DND-41 (cell line): ENCODE results near the gene FYB1.

Source experiments
- ATAC-seq: fragments of 200-7000 bp; cut with Tn5 transposase; 3 replicates; pipeline ENCODE4 v1.9.1; 2021; ENCODE audit warnings: low read depth; ENCODE audit not compliant: insufficient read depth
- DNase-seq: peaks from one replicate; pipeline ENCODE4 v3.0.0-alpha.2; 2020
- H2AFZ ChIP-seq: 2 replicates; pipeline ENCODE4 v1.6.0; 2012; ENCODE audit warnings: low read depth, low read length
- H3K27ac ChIP-seq: 2 replicates; pipeline ENCODE4 v1.5.1; 2012; ENCODE audit warnings: low read length, inconsistent platforms
- H3K27me3 ChIP-seq: fragments of 200-600 bp; sonication (generic); 2 replicates; pipeline ENCODE4 v1.6.0; 2012; ENCODE audit warnings: low read length, mild to moderate bottlenecking, inconsistent platforms; ENCODE audit not compliant: insufficient read depth, poor library complexity
- H3K36me3 ChIP-seq: 2 replicates; pipeline ENCODE4 v1.5.1; 2012; ENCODE audit warnings: low read length, inconsistent platforms; ENCODE audit not compliant: insufficient read depth
- H3K4me1 ChIP-seq: 2 replicates; pipeline ENCODE4 v1.5.1; 2012; ENCODE audit warnings: mild to moderate bottlenecking, low read length; ENCODE audit not compliant: insufficient read depth
- H3K4me2 ChIP-seq: 2 replicates; pipeline ENCODE4 v1.6.0; 2012; ENCODE audit warnings: mild to moderate bottlenecking, moderate library complexity, low read length, inconsistent platforms; ENCODE audit not compliant: insufficient read depth
- H3K4me3 ChIP-seq, 2 experiments: fragments of 200-600 bp in 1 of 2; shearing (Covaris generic) in 1 of 2; 2 replicates each; pipeline ENCODE4 v1.5.1; 2012 to 2016; ENCODE audit warnings: inconsistent platforms in 2 of 2, low read length in 2 of 2, mild to moderate bottlenecking in 2 of 2, low read depth in 1 of 2, moderate library complexity in 1 of 2
- H3K79me2 ChIP-seq: 2 replicates; pipeline ENCODE4 v1.6.0; 2012; ENCODE audit warnings: low read length, inconsistent platforms; ENCODE audit not compliant: insufficient read depth
- H3K9ac ChIP-seq: 2 replicates; pipeline ENCODE4 v1.6.0; 2012; ENCODE audit warnings: low read depth, mild to moderate bottlenecking, inconsistent platforms, low read length, moderate library complexity
- H3K9me3 ChIP-seq: 2 replicates; pipeline ENCODE4 v1.5.1; 2012; ENCODE audit warnings: low read length, moderate library complexity, mild to moderate bottlenecking, inconsistent platforms; ENCODE audit not compliant: insufficient read depth, severe bottlenecking
- H4K20me1 ChIP-seq: 2 replicates; pipeline ENCODE4 v1.6.0; 2012; ENCODE audit warnings: low read length; ENCODE audit not compliant: insufficient read depth
- EZH2 ChIP-seq: IDR thresholded peaks from 3 replicates; pipeline ENCODE4 v1.6.1; 2012; ENCODE audit warnings: borderline replicate concordance, low read depth, mild to moderate bottlenecking, moderate library complexity, low read length, inconsistent platforms; ENCODE audit not compliant: severe bottlenecking
- TF ChIP-seq, protein P1 (sequence below): IDR thresholded peaks from 2 replicates; pipeline ENCODE4 v1.5.1; 2012; ENCODE audit warnings: borderline replicate concordance, low read length, moderate library complexity, mild to moderate bottlenecking; ENCODE audit not compliant: poor library complexity, severe bottlenecking; ENCODE audit errors: extremely low read depth

FYB1 gene

DNA sequence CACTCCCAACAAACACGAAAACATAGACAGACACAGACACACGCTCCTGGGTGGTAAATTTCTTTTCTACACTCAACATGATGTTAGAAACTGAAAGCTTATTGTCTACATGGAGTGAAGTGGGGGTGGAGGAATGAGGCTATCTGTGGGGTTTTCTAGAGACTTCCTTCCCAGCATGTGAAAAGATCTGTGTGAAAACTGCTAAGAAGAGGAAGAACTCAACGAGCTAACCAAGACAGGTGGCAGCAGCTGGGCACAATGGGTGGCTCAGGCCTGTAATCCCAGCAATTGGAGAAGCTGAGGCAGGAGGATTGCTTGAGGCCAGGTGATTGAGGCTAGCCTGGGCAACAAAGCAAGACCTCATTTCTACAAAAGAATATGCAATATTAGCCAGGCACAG, 7.6 kb downstream of the FYB1 start:
- peak overlapping the region; percentile 90 for H3K27ac ChIP-seq
- H3K4me1 ChIP-seq: peaks cover 75% of the 10 kb centered on the region
- peak overlapping the region; percentile 36 for H3K9ac ChIP-seq
- peak; percentile 67 for DNase-seq
- H4K20me1 ChIP-seq: no peaks in the 10 kb centered on the region
- H2AFZ ChIP-seq: peak overlapping the region; percentile 50
- no peak for TF ChIP-seq EZH2
- TF ChIP-seq, protein P1, sequence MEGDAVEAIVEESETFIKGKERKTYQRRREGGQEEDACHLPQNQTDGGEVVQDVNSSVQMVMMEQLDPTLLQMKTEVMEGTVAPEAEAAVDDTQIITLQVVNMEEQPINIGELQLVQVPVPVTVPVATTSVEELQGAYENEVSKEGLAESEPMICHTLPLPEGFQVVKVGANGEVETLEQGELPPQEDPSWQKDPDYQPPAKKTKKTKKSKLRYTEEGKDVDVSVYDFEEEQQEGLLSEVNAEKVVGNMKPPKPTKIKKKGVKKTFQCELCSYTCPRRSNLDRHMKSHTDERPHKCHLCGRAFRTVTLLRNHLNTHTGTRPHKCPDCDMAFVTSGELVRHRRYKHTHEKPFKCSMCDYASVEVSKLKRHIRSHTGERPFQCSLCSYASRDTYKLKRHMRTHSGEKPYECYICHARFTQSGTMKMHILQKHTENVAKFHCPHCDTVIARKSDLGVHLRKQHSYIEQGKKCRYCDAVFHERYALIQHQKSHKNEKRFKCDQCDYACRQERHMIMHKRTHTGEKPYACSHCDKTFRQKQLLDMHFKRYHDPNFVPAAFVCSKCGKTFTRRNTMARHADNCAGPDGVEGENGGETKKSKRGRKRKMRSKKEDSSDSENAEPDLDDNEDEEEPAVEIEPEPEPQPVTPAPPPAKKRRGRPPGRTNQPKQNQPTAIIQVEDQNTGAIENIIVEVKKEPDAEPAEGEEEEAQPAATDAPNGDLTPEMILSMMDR: no peak
- no peaks in the 10 kb centered on the region for H3K79me2 ChIP-seq
- H3K4me2 ChIP-seq: no peak overlapping the region; the same call in 1 of the 2 replicates
- H3K27me3 ChIP-seq: no peaks in the 10 kb centered on the region
- H3K9me3 ChIP-seq: no peaks in the 10 kb centered on the region
- H3K4me3 ChIP-seq: no peak overlapping the region
- peak; percentile 53 for ATAC-seq
- no peaks in the 10 kb centered on the region for H3K36me3 ChIP-seq

GRCh38 chr5:39209924-39210323, 9.4 kb downstream of the FYB1 start:
- H2AFZ ChIP-seq: peak overlapping the region; percentile 1; the same call in 1 of the 2 replicates
- peak overlapping the region; percentile 90 for H3K27ac ChIP-seq
- ATAC-seq (peak; percentile 98), DNase-seq (peak; percentile 93)
- H4K20me1 ChIP-seq: no peaks in the 10 kb centered on the region
- H3K4me3 ChIP-seq: no peak overlapping the region; a peak in 1 of 4 replicates
- peaks cover 64% of the 10 kb centered on the region for H3K4me1 ChIP-seq
- no peaks in the 10 kb centered on the region for H3K36me3 ChIP-seq
- H3K79me2 ChIP-seq: no peaks in the 10 kb centered on the region
- no peaks in the 10 kb centered on the region for H3K27me3 ChIP-seq
- no peaks in the 10 kb centered on the region for H3K9me3 ChIP-seq
- peak overlapping the region; percentile 32 for H3K9ac ChIP-seq
- TF ChIP-seq, protein P1: no peak
- no peak for TF ChIP-seq EZH2
- H3K4me2 ChIP-seq: peak overlapping the region; percentile 52

DNA sequence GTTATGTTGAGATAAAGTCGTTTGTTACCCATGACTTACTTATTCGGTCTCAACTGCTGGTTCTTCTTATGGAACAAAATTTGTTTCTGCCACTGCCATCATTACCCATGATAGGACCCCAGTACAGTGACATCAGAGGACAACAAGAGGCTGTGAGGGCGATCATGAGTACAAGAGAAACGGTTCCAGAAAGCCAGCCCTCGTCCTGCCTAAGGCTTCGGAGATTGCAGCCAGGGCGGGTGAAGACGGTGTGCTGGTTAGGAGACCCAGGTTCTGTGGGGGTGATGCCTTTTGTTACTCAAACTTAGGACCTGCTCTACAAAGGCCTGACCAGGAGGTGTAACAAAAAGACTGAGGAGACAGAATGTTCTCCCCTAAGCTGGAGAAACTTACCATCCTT, 10.9 kb downstream of the FYB1 start:
- Histone ChIP-seq H3K4me1 (peaks cover 67% of the 10 kb centered on the region), H3K9me3 (no peaks in the 10 kb centered on the region), H3K4me3 (no peak overlapping the region), H3K79me2 (no peaks in the 10 kb centered on the region), H3K27ac (peak overlapping the region; percentile 90), H3K36me3 (no peaks in the 10 kb centered on the region), H3K4me2 (no peak overlapping the region), H3K27me3 (no peaks in the 10 kb centered on the region), H3K9ac (no peak overlapping the region), H2AFZ (no peak overlapping the region), H4K20me1 (no peaks in the 10 kb centered on the region)
- ATAC-seq (no peak), DNase-seq (no peak)
- TF ChIP-seq, protein P1: no peak
- no peak for TF ChIP-seq EZH2
